GM21381 (cell line): ENCODE data around the gene MGAT5B.

ENCODE experiments used
- ATAC-seq: cut with Tn5 transposase; IDR thresholded peaks from one replicate; pipeline ENCODE4 v1.9.1; 2021; ENCODE audit warnings: mild to moderate bottlenecking, moderate library complexity; ENCODE audit not compliant: unreplicated experiment

MGAT5B gene

DNA sequence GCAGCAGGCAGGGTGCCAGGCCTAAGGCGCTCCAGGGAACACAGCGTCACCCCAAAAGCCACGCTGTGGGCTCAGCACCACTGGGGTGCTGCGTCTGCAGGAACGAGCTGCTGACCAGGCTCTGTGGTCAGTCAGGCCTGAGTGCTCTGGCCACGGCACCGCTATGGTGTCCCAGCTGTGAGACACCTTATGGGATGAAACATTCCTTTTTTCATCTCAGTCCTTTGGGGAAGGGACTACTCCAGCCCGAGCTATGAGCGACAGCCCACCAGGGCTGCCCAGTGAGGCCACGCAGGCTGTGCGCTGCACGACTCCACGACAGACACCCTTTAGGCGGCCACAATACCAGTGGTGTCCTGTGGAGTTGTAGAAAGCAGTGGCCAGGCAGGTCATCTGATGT lies 11.1 kb downstream of the MGAT5B start:
- no peak for ATAC-seq

DNA sequence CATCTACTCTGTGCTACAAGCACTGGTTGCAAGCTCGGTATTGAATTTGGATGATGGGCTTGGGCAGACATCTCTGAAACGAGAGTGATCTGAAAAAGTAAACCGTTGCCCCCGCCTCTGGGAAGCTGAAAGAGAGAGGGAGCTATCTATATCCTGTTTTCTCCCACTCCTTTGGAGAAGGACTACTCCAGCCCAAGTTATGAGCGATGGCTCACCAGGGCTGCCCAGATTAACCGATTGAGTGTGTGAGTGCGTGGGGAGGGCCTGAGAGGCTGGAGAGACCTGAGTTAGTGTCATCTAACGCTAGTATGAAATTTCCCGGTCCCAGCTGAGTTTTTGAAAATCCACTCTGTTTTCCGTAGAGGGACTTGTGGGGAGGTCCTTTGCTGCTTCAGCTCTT lies 11.5 kb downstream of the MGAT5B start:
- no peak for ATAC-seq

DNA sequence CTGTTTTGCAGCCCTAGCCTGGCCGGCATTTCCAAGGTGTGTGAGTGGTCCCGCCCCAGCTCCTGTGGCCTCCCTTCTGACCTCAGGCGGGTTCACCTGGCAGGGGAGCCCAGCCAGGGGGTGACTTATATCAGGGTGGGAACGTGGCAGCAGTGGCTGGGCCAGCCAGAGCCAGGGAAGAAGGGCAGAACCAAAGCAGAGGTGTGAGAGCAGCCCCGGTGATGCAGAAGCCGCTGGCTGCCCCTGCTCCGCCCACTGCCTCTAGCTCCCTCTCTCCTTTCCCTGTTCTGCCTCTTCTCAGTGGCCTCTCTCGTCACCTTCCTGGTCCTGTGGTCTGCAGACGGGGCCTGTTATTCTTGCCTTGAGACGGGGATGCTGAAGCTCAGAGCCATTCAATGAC lies 12.1 kb downstream of the MGAT5B start:
- ATAC-seq, result no peak

DNA sequence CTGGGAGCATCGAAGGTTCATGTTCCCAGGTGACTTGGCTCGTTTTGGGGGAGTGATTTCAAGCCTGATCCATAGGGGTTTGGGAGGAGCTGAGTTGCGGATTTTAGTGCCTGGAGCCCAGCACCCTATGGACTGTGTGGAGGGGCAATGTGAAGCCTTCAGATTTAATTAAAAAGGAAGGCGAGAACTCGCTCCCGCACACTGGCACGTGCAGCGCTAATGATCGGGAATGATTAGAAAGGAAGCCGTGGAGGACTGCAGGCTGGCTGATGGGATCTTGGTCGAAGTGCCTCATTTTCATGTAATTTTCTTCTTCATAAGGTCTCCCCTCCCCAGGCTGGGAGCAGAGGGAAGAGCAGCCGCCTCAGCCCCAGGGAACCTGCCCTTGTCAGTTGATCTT lies 12.8 kb downstream of the MGAT5B start:
- ATAC-seq, result no peak

DNA sequence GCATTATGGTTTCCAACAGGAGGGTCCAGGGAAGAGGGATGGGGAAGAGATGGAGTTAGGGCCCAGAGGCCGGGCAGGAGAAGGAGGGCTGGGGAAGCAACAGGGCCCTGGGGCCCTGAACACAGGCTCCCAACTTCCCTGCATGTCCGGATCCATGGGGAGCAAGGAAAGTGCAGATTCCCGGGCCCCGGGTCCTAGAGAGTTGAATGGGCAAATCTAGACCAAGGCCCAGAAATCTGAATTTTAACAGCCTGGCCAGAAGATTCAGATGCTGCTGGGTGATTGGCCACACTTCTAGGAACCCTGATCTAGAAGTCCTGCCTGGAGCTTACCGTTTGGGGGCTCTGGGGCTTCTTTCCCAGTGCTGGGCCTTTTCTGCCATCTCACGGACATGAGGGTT lies 13.2 kb downstream of the MGAT5B start:
- ATAC-seq, result no peak

DNA sequence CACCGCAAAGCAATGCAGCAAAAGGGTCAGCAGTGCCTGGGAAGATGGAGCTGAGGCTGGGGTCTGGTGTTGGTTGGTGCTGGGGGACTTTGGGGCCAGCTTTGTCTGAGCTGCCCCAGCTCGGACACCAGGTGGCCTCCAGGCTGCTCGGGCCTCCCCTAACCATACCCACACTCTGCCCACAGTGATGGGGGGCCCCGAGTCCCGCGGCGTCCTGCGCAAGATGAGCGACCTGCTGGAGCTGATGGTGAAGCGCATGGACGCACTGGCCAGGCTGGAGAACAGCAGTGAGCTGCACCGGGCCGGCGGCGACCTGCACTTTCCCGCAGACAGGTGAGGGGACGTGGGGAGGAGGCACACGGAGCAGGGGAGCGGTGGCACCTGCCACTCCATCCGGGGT lies 13.8 kb downstream of the MGAT5B start:
- ATAC-seq, result no peak

DNA sequence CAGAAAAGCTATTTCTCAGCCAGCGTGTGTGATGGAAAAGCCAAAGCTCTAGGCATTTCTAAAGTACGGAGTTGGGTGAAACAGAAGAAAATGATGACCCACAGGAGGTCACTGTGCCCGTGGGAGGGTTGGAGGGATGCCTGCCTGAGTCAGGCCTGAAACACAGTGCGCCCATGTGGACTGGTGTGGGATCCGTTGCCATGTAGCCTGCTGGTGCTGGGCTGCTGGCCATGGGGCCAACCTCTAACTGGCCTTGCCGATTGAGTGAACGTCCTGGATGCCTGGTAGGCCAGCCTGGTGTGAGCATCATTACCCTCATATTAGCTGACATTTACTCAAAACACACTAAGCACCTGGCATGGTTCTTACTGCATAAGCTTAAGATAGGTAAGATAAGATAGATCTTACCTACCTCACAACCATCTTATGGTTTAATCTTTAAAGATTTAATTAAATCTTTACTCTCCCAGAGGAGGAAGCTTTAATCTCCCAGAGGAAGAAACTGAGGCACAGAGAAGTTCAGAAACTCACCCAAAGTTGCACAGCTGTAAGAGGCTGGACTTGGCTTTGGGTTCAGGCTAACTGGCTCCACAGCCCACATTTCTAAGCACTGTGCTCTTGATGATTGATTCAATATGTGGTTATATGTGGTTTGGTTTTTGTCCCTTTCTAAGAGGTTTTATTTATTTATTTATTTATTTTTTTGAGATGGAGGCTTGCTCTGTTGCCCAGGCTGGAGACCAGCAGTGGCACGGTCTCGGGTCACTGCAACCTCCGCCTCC lies 15.7 kb downstream of the MGAT5B start:
- ATAC-seq, result no peak

DNA sequence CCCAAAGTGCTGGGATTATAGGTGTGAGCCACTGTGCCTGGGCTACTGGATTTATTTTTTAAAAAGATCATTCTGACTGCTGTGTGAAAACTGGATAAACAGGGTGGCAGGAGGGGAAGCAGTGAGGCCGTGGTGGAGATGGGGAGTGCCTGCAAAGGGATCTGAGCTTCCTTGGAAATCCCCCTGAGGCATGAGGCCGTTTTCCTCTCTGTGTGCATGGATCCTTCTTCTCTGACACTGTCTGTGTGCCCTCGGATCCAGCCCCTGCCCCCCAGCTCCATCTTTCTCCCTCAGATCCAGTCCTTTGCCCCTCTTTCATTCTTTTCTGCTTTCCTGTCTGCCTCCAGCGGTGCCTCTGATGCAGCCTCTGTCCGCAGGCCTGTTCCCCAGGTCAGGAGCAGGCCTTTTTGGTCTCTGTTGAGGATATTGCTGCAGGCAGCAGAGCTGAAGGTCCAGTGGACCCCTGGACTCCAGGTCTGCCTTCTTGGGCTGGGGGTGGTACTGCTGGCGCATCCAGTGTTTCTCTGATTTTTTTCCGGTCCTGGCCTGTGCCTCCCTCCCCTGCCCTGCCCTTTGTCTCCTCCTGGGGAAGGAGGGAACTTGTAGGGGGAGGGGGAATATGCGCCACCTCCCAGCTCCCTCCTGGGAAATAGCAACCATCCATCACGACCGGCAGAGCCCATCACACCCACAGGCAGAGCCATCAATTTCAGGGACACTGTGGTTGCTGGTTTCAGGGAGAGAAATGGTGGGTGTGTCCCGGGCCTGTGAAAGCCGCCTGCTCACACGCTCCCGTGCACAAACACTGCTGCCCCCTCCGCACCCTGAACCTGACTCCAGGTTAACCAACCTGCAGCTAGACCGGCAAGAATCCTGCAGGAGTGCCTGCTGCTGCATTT lies 17.0 kb downstream of the MGAT5B start:
- ATAC-seq, result no peak

DNA sequence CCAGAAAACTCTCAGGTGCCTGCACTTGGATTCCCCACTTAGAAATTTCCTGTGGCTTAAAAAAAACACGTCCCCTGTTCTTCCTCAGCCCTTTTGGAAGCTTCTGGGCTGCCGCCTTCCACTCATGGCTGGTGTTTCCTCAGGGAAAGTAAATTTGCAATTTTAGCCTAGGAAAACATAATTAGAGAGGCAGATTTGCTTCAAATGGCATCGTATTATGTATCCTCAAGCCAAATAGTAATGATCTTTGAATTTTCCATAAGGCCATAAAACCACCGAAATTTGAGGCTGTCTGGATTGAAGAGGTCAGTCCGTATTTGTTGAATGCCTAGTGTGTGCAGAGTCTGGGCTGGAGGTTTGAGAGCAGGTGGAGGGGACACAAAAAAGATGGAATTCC lies 17.7 kb downstream of the MGAT5B start:
- no peak for ATAC-seq

DNA sequence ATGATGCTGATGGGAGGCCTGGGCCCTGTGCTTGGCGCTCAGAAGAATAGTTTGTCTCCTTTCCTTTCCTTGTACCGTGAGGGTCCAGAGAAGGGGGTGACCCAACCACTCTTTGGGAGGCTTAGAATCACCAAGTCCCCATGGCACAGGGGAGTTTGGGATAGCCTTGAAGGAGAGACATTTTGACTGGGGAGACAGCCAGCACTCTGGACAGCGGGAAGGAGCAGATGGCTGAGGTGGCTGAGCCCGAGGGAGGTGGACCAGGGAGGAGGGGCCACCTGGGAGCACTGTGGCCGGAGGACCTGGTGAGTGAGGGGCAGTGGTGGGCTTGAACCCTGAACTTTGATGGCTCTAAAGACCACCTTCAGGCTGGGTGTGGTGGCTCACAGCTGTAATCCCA lies 18.2 kb downstream of the MGAT5B start:
- no peak for ATAC-seq

DNA sequence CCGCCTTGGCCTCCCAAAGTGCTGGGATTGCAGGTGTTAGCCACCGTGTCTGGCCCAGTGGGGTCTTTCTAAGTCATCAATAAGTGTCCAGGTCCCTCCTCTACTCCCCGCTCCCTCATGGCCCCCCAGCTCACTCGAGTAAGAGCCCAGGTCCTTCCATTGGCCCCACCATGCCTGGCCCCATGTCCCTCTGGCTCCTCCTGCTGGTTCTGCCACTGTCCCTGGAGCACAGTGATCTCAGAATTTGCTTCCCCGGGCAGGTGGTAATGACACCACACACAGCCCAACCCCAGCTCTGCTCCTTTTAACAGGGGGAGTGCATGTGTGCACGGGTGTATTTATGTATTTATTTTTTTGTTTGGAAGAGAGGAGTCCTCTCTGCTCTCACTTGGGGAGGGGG lies 19.6 kb downstream of the MGAT5B start:
- ATAC-seq, result no peak

DNA sequence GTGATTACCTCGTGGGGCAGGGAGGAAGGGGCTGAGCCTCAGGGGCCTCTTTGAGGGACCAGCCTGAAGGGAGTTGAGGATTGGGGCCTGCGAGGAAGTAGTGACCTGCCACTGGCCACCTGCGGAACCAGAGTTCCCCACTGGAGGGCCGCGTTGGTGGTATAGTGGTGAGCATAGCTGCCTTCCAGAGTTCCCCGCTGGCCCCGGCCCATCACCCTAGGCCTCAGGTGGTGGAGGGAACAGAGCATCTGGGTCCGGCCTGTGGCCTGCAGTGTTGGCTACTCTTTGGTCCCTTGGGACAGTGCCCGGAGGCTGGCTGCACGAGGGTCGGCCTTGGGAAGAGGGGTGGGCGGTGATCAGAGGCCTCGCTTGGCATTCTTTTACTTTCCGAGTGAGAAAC lies 20.5 kb downstream of the MGAT5B start:
- ATAC-seq, result no peak

DNA sequence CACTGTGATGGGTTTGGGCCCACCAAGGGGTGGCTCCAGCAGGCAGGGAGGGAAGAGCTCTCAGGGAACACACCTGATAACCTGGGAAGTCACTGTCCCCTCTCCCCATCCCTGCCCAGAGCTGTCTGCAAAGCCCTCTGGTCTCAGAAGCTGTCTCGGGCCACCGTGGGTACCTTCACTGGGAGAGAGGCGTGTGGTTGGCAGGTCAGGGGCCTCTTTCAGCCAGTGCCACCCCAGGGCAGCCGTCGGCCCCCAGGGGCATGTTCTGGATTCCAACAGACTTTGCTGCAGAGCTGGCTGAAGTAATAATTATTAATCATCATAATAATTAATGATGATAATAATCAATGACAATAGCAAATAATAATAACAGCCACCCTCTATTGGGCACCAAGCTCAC lies 21.1 kb downstream of the MGAT5B start:
- ATAC-seq, result no peak

DNA sequence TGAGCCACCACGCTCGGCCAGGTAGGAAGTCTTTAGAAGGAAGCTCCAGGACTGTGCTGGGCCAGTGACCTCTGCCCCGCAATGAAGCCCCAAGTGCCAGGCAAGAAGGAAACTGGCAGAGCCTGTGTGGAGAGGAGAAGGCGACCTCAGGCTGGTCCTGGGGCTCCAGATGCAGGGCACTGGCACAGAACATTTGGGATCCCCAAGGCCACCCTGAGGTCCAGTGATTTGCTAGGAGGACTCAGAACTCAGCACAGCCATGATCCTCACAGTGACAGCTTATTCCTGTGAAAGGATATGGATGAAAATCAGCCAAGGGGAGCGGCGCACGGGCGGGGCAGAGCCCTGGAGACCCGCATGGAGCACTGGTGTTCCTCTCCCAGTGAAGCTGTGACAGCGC lies 24.1 kb downstream of the MGAT5B start:
- ATAC-seq, result no peak

DNA sequence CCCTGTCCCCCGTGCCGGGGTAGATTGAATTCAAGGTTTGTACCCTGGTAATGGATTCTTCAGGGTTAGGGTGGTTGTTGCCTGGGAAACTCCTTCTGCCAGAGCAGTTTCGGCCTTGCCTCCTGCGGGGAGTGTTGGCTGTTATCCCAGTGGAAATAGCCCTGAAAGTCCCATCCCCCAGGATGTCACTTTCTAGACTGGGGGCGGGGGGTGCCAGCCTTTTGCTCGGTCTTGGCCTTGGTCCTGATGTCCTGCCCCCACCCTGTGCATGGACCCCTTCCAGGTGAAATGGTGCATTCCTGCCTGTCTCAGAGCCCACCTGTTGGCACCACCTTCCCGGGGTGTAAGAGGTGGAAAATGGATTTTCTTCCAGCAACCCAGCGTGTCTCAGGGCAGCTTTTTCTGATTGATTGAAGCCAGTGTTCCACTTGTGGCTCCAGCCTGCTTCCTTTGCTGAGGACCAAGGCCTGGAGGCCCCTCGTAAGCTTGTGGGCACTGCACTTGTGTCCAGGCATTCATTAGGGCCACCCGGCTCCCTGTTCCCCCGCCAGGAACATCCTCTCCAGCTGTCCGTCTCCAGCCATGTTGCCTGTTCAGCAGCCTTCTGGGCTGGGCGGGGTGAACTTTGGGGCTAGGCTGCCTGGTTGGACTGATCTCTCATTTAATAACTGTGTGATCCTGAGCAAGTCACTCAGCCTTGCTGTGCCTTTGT lies 25.6 kb downstream of the MGAT5B start:
- no peak for ATAC-seq

DNA sequence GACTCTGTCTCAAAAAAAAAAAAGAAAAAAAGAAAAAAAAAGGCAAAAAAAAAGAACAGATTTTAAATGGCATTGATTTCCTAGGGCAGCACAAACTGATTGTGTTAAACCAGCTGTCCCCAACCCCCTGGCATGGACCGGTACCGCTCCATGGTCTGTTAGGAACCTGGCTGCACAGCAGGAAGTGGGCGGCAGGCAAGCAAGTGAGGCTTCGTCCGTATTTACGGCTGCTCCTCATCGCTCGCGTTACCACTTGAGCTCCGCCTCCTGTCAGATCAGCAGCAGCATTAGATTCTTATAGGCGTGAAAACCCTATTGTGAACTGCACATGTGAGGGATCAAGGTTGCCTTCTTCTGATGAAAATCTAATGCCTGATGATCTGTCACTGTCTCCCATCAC lies 26.6 kb downstream of the MGAT5B start:
- no peak for ATAC-seq

DNA sequence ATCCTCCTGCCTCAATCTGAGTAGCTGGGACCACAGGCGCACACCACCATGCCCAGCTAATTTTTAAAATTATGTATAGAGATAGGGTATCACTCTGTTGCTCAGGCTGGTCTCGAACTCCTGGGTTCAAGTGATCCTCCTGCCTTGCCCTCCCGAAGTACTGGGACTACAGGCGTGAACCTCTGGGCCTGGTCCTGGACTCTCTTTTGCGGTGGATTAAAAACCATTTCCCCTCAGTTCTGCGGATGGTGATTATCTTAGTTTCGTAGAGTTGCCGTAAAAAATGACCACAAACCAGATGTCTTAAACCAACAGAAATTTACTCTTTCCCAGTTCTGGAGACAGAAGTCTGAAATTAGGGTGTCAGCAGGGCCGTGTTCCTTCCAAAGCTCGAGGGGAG lies 28.8 kb downstream of the MGAT5B start:
- no peak for ATAC-seq

DNA sequence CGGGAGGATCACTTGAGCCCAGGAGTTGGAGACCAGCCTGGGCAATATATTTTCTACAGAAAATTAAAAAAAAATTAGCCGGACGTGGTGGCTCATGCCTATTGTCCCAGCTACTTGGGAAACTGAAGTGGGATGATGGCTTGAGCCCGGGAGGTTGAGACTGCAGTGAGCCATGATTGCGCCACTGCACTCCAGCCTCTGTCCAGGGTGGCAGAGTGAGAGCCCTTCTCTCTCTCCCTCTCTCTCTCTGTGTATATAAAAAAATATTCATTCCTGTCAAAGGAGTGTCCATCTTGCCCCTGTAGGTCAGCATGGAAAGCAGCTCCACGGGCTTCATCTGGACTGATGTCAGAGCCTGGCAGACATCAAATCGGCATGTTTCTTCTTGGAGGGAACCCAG lies 31.2 kb downstream of the MGAT5B start:
- ATAC-seq, result no peak

DNA sequence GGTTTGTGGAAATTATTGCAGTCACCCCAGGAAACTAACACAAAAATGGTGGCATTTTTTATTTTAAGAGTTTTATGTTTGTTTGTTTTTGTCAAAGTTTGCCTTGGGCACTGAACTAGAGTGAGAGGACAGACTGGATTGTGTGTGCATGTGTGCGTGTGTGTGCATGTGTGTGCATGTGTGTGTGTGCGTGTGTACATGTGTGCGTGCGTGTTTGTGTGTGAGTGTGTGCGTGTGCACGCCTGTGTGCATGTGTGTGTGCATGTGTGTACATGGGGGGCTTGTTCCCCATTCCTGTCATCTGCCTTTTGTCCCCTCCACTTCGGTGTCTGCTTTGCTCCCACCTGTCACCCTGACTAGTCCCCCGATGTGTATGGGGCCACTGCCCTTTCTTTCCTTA lies 32.5 kb downstream of the MGAT5B start:
- ATAC-seq, result no peak

DNA sequence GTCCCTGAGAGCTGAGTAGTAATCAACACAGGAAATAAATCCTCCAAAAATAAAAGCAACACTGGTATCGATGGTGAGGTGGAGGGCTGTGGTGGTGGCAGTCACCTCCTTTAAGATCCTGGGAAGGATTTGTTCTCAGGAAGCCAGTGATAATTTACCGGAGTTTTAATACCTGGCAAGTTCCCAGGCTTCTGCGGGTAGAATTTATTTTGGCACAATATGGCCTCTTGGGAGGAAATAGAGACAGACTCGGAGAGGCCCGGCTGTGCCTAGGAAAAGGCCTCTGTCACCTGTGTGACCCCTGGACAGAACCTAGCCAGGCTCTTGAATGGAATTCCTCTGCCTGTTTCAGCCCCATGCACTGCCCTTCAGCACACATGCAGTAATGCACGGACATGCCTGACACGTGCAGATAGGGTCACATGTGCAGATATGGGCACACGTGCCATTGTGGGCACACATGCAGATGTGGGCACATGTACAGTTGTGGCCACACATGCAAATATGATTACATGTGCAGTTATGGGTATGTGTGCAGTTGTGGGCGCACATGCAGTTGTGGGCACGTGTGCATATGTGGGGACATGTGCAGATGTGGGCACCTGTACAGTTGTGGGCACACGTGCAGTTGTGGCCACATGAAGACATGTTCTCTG lies 33.5 kb downstream of the MGAT5B start:
- ATAC-seq, result no peak

DNA sequence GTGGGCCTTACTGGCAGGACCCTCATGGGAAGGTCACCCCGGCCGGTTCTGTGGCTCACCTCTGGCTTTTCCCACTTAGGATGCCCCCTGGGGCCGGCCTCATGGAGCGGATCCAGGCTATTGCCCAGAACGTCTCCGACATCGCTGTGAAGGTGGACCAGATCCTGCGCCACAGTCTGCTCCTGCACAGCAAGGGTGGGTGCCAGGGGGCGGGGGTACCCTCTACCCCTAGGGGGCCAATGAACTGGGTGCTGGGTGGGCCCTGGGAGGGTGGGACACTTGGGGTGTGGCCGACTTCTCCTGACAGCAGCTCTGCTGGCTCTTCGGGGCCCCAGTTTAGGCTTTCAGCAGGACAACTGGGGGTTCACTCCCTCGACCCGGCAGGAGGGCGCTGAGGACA lies 34.3 kb downstream of the MGAT5B start:
- no peak for ATAC-seq
